Activated effector memory CD4-positive, alpha-beta T cell treated with anti-CD3 and anti-CD28 coated beads, Interleukin-2, amount 50 U/mL, for 16 hours (primary cell): ENCODE data around the gene CPA5.
"Not testable (repeated sequence)": the region's sequence is repeated elsewhere in the genome, so short reads cannot be mapped to it uniquely, and the experiment has no call there.

Experiments
- DNase-seq: peaks from one replicate; pipeline ENCODE4 v3.0.0-alpha.2; 2020

The CPA5 gene, protein sequence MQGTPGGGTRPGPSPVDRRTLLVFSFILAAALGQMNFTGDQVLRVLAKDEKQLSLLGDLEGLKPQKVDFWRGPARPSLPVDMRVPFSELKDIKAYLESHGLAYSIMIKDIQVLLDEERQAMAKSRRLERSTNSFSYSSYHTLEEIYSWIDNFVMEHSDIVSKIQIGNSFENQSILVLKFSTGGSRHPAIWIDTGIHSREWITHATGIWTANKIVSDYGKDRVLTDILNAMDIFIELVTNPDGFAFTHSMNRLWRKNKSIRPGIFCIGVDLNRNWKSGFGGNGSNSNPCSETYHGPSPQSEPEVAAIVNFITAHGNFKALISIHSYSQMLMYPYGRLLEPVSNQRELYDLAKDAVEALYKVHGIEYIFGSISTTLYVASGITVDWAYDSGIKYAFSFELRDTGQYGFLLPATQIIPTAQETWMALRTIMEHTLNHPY

DNA sequence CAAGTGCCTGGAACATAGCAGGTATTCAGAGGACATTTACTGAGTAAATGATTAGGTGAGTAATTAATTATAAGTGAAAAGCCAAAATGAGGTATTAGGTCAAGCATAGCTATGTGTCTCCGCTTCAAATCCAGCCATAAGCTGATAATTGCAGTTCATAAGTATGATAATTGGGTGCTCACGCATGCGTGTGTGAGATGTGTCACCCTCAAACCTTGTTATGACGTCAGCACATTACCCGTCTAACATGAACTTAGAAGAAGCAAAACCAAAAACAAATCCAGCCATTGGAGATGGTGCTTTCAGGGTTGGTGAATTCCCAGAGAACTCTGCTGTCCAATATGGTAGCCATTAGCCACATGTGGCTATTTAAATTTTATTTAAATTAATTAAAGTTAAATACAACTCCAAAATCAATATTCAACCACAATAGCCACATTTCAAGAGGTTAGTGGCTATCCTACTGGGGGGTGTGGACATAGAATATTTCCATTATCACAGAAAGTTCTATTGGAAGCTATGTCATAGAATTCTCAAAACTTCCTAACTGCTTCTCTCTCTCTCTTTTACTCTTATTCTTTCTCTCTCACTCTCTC, at the start of gene CPA5:
TSS of gene CPA5 (plus strand) at position 546 of the 596 bp plus-strand sequence. CDS start 1,670 bp downstream, outside the sequence.
- DNase-seq = no peak

DNA sequence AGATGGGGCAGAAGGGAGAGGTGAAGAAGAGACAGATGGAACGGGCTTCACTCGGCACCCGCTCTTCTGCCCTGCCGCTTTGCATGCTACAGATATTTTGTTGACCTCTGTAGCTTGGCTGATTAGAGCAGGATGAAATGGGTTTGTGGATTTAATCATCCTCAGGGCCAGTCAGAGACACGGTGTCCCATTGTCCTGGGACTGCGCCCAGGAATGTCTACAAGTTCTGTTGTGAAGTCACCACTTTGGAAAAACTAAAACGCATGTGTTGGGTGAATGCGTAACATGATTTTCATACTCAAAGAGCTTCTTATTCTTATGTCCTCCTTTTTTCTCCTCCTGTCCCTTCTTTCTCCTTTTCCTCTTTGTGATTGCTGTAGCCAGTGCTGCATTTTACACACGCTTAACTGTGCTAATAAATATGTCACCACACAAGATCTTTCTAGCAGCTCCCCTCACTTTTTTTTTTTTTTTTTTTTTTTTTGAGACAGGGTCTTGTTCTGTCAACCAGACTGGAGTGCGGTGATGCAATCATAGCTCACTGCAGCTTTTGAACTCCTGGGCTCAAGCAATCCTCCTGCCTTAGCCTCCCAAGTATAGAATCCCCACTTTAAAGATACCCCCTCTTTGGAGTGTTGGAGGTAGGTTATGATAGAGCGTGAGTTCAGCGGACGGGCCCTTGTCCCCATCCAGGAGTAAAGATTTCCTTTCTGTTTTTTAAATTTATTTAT, 48.2 kb upstream of the CPA5 start:
- no peak for DNase-seq

GRCh38 chr7:130297628-130298543, 46.7 kb upstream of the CPA5 start:
- no peak for DNase-seq

DNA sequence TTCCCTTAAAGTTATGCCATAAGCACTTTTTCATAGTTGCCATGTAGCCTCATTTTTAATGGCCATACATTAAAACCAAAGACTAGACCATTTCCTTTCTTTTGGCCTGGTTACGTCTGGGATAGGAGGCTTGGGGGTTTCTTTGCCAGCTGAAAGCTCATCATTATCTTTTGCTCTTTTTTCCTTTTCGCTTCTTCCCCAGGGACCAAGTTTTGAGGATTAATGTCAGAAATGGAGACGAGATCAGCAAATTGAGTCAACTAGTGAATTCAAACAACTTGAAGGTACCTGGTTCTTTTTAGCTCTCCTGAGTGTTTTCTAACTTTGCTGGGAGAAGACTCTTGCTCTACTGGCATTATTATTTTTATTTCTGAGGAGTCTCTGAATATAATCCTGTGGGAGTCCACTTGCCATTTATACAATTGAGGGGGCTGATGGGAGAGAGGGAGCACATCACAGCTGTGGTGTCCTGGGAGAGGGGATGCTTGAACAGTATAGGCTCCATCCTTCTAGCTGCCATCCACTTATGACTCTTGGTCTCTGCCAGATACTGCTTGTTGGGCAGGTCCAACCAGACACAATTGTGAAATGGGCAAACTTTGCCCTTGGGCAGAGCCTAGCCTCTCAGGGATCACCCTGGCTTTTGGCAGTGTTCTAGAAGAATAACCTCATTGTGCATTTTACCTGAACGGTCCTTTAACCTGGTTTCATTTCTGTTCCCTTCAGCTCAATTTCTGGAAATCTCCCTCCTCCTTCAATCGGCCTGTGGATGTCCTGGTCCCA, 45.9 kb upstream of the CPA5 start:
- no peak for DNase-seq

GRCh38 chr7:130299866-130300265, 44.8 kb upstream of the CPA5 start:
- no peak for DNase-seq

DNA sequence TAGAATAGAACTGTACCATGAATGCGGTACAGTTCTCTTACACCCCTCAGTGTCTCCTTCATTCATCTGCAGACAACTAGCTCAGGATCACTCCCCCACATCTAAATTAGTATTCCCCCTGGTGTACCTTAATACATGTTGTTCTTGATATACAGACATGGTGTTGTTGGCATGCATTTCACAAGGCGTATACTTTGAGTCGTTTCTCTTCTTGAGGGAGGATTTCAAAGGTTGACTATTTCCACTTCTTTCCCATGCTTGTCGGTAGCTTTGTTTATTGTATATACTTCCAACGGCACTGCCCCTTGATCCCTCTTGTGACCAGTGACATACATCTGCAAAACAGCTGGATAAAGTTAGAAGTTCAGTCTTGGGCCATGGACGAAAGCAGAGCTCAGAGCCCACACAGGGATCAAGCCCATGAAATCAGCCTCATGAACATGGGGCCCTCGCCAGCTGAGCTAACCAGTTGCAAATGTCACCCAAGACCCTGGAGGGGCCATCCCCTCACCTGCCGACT, 43.1 kb upstream of the CPA5 start:
- DNase-seq = no peak

DNA sequence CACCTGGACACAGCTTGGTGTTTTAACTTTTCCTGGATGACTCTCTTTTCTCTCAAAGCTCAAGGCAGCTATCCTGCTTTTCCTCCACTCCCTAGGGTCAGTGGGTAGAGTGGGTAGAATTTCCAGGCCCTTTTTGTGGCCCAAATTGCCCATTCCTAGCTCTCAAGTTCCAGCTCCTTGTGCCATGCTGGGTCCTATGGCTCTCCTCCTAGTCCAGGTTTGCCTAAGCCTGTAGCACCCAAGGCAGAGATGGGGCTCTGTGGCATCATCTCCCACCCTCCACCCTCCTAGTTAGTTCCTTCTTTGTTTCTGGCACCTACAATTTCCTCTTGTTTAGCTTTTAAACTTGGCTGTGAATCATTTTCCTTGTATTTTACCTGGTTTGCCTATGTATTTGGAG, 42.0 kb upstream of the CPA5 start:
- DNase-seq = no peak

- no peak for DNase-seq
These were observed 41.5 kb upstream of the CPA5 start for GRCh38 chr7:130303127-130303526.

DNA sequence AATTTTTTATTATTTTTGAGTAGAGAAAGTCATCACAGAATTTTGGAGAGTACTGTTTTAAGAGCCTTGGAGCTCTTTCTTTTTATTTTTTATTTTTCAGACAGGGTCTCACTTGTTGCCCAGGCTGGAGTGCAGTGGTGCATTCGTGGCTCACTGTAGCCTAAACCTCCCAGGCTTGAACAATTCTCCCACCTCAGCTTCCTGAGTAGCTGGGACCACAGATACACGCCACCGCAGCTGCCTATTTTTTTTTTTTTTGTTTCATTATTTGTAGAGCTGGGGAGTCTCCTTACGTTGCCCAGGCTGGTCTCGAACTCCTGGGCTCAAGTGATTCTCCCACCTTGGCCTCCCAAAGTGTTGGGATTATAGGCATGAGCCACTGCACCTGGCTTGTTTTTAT, 41.1 kb upstream of the CPA5 start:
- DNase-seq = no peak

- DNase-seq = no peak
These were observed 40.6 kb upstream of the CPA5 start for GRCh38 chr7:130303982-130304381.

GRCh38 chr7:130304878-130305277, 39.7 kb upstream of the CPA5 start:
- DNase-seq = no peak

DNA sequence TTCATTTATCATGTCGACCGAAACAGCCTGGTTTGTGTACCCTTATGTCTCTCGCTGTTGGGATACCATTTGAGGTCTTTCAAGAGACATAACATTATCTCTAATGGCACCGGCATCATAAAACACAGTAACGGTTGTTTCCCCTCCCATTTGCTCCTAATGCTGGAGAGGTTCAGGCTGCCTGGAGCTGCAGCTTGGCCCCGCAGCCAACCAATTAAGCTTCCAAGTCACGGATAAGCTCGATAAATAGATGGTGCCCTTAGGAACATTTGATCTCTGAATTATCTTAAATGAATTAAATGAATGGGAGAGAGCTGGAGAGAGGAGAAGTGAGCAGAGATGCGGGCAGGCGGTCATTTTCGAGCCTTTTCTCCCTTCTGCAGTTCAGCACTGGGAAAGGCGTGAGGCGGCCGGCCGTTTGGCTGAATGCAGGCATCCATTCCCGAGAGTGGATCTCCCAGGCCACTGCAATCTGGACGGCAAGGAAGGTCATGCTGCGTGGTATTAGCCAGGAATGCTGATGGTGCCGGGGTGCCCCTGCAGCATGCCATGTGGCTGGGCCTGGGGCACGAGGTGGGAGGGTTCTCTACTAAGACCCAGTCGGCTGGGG, 39.1 kb upstream of the CPA5 start:
- DNase-seq = no peak

- no peak for DNase-seq
These were observed 34.6 kb upstream of the CPA5 start for GRCh38 chr7:130309986-130310385.

DNA sequence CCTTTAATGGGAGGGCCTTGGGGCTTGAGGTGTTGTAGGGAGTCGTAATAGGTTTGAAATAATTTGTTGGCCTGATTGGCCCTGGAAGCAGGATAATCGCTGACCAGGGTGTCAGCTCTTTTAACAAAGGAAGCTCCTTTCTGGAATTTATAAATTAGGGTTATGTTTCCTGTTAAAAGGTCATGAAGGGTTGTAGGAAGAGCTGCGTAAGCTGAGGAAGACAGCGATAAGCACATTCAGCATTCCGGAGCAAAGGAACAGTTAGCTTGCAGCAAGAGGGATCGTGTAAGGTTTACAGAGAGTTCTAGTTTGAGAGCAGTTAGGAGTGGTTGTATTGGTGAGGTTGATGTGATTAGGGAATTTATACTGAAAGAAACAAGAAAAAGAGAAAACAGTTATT, 30.3 kb upstream of the CPA5 start:
- no peak for DNase-seq

DNA sequence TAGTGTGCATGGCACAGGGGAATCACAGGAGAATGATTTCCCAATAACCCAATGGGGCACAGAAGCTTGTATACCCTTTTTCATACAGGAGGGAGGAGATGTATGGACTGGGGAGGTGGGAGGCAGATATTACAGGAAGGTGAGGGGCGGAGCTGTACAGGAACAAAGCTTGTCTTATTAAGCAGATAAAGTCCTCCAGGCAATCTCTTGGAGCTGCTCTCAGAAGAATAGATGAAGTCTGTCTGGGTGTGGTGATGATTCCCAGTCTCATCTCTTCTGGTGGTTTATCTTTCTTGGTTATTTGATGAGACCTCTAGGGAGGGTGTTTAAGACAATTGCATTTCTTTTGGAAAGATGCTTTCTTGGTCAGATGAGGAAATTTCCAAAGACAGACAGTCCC, 25.1 kb upstream of the CPA5 start:
- no peak for DNase-seq

DNA sequence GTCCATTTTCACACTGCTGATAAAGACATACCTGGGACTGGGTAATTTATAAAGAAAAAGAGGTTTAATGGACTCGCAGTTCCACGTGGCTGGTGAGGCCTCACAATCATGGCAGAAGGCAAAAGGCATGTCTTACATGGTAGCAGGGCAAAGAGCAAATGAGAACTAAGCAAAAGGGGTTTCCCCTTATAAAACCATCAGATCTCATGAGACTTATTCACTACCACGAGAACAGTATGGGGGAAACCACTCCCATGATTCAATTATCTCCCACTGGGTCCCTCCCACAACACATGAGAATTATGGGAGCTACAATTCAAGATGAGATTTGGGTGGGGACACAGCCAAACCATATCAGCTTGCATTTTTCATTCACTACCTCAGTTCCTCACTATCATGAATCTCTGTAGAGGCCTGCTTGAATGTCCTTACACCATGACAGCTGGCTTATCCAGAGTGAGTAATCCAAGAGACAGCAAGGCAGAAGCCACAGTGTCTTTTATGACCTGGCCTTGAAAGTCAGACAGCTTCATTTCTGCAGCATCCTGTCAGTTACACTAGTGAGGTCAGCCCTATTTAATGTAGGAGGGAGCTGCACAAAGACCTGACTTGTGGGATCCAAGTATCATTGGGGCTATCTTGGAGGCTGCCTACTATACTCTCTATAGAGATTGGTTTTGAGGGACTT, 22.9 kb upstream of the CPA5 start:
- DNase-seq = not testable (repeated sequence)

- DNase-seq = no peak
These were observed 22.0 kb upstream of the CPA5 start for GRCh38 chr7:130322615-130323014.

- no peak for DNase-seq
These were observed 20.2 kb upstream of the CPA5 start for GRCh38 chr7:130324306-130324943.

- no peak for DNase-seq
These were observed 14.9 kb upstream of the CPA5 start for GRCh38 chr7:130329681-130330080.
